ENCODE data around the gene TSPAN32.

GRCh38 chr11:2366733-2367132, 64.9 kb downstream of the TSPAN32 start:
- TF ChIP-seq CTCF (IDR thresholded peaks at IDR 0.05 in 4 of 5, conservative IDR thresholded peaks at IDR 0.05 in 1 of 5) (no peak), POLR2A (IDR thresholded peaks at IDR 0.05) (no peak)
